NCI-H1436 treated with DMSO at 0.1 percent for 48 hours (cell line): ENCODE measurements around the gene ERBB4.

Experiments used
- DNase-seq: peaks from one replicate; lab custom pipeline; 2025; lab: John Stamatoyannopoulos, UW

Gene ERBB4

GRCh38 chr2:212364112-212364985 lies 174.3 kb downstream of the ERBB4 start:
- DNase-seq, result no peak

GRCh38 chr2:212361174-212361756 lies 177.3 kb downstream of the ERBB4 start:
- DNase-seq, result no peak

- no peak for DNase-seq
These were observed 178.5 kb downstream of the ERBB4 start for GRCh38 chr2:212360068-212360460.

GRCh38 chr2:212359425-212360067 lies 179.1 kb downstream of the ERBB4 start:
- no peak for DNase-seq

GRCh38 chr2:212357606-212358005 lies 181.0 kb downstream of the ERBB4 start:
- DNase-seq, result no peak

- DNase-seq, result no peak
These were observed 184.2 kb downstream of the ERBB4 start for GRCh38 chr2:212354382-212354781.

- no peak for DNase-seq
These were observed 190.1 kb downstream of the ERBB4 start for GRCh38 chr2:212348501-212348900.

GRCh38 chr2:212346865-212347264 lies 191.7 kb downstream of the ERBB4 start:
- no peak for DNase-seq

GRCh38 chr2:212345966-212346365 lies 192.6 kb downstream of the ERBB4 start:
- no peak for DNase-seq

GRCh38 chr2:212344131-212344530 lies 194.5 kb downstream of the ERBB4 start:
- DNase-seq, result no peak

GRCh38 chr2:212343167-212343566 lies 195.4 kb downstream of the ERBB4 start:
- DNase-seq, result no peak

GRCh38 chr2:212337486-212338343 lies 200.9 kb downstream of the ERBB4 start:
- DNase-seq, result no peak

GRCh38 chr2:212337036-212337435 lies 201.6 kb downstream of the ERBB4 start:
- DNase-seq, result no peak

GRCh38 chr2:212330263-212330662 lies 208.3 kb downstream of the ERBB4 start:
- no peak for DNase-seq

- DNase-seq, result no peak
These were observed 209.7 kb downstream of the ERBB4 start for GRCh38 chr2:212328712-212329496.

GRCh38 chr2:212328136-212328535 lies 210.5 kb downstream of the ERBB4 start:
- no peak for DNase-seq

GRCh38 chr2:212327171-212327809 lies 211.3 kb downstream of the ERBB4 start:
- no peak for DNase-seq

GRCh38 chr2:212318636-212319035 lies 220.0 kb downstream of the ERBB4 start:
- no peak for DNase-seq

- DNase-seq, result no peak
These were observed 223.9 kb downstream of the ERBB4 start for GRCh38 chr2:212314680-212315079.

- no peak for DNase-seq
These were observed 226.7 kb downstream of the ERBB4 start for GRCh38 chr2:212311807-212312404.
